Type B pancreatic cell (in vitro differentiated cells): Measurements from ENCODE around the gene KDM6A. TPM values are rescaled to one million over a fixed set of nuclear protein-coding genes. Genes with fewer than 3 reads are reported as not detected.

Experiments used
- DNase-seq: peaks from one replicate; pipeline ENCODE4 v3.0.0; 2021; ENCODE audit warnings: mixed read lengths; ENCODE audit not compliant: unreplicated experiment; ENCODE audit errors: extremely low spot score
- H3K27ac Mint-ChIP-seq: 2 replicates; pipeline ENCODE4 v1.8.0; 2021; ENCODE audit warnings: mild to moderate bottlenecking, mixed read lengths
- H3K27me3 Mint-ChIP-seq: 2 replicates; pipeline ENCODE4 v1.8.0; 2021; ENCODE audit warnings: mixed read lengths
- H3K36me3 Mint-ChIP-seq: 2 replicates; pipeline ENCODE4 v1.8.0; 2021; ENCODE audit warnings: mixed read lengths
- H3K4me1 Mint-ChIP-seq: one replicate; pipeline ENCODE4 v1.8.0; 2021; ENCODE audit warnings: mixed read lengths; ENCODE audit not compliant: unreplicated experiment
- H3K4me3 Mint-ChIP-seq: 2 replicates; pipeline ENCODE4 v1.8.0; 2021; ENCODE audit warnings: mild to moderate bottlenecking, mixed read lengths
- H3K9me3 Mint-ChIP-seq: 2 replicates; pipeline ENCODE4 v1.8.0; 2021; ENCODE audit warnings: mixed read lengths
- total RNA-seq: library from RNA; stranded (reverse); gene quantifications from 2 replicates; pipeline ENCODE4 v1.2.1, GENCODE V29; 2021; ENCODE audit warnings: low replicate concordance
- TF ChIP-seq, protein P1 (sequence below): fragments of 200-600 bp; sonication (generic); conservative IDR thresholded peaks from 2 replicates; pipeline ENCODE4 v1.5.0; 2021; ENCODE audit warnings: antibody characterized with exemption, mild to moderate bottlenecking

Gene KDM6A
- total RNA-seq, 1 donor from 2014 or later, result 38.1 TPM

DNA sequence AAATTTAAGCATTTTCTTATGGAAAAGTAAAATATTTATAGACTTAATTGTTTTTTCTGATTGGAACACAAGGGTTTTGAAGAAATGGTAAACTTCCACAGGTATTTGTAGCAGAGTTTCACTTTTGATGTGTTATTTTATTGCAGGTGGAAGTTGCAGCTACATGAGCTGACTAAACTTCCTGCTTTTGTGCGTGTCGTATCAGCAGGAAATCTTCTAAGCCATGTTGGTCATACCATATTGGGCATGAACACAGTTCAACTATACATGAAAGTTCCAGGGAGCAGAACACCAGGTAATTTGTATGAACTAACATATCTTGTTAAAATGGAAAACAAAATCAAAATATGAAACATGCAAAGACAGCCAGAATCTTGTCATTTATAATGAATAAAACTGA lies 210.3 kb downstream of the KDM6A start:
- Mint-ChIP-seq H3K27ac (no peak overlapping the region), H3K4me1 (no peaks in the 10 kb centered on the region), H3K4me3 (no peak overlapping the region), H3K27me3 (no peaks in the 10 kb centered on the region), H3K36me3 (peaks cover 11% of the 10 kb centered on the region), H3K9me3 (no peaks in the 10 kb centered on the region)
- TF ChIP-seq, protein P1, sequence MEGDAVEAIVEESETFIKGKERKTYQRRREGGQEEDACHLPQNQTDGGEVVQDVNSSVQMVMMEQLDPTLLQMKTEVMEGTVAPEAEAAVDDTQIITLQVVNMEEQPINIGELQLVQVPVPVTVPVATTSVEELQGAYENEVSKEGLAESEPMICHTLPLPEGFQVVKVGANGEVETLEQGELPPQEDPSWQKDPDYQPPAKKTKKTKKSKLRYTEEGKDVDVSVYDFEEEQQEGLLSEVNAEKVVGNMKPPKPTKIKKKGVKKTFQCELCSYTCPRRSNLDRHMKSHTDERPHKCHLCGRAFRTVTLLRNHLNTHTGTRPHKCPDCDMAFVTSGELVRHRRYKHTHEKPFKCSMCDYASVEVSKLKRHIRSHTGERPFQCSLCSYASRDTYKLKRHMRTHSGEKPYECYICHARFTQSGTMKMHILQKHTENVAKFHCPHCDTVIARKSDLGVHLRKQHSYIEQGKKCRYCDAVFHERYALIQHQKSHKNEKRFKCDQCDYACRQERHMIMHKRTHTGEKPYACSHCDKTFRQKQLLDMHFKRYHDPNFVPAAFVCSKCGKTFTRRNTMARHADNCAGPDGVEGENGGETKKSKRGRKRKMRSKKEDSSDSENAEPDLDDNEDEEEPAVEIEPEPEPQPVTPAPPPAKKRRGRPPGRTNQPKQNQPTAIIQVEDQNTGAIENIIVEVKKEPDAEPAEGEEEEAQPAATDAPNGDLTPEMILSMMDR, result no peak
- DNase-seq, result no peak

DNA sequence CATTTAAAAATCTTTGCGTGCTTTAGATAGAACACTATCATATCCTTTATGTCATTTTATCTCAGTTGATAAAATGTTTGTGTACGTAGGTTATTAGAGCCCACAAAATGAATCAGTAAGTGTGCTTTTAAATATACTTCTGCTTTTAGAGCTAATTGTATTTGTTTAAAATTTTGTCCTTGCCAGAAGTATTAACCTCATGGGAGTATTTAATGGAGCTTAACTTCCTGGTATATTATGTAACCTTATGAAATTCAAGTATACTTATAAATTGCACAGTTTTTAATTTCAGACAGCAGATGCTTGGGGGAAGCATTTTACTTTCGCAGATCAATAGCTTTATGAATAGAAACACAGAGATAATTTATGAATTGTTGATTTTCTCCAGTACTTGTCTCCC lies 237.5 kb downstream of the KDM6A start:
- Mint-ChIP-seq H3K27ac (no peak overlapping the region), H3K27me3 (no peaks in the 10 kb centered on the region), H3K9me3 (no peaks in the 10 kb centered on the region), H3K4me3 (no peak overlapping the region), H3K36me3 (peaks cover 10% of the 10 kb centered on the region), H3K4me1 (no peaks in the 10 kb centered on the region)
- TF ChIP-seq, protein P1, result no peak
- DNase-seq, result no peak

GRCh38 chrX:45126158-45126557 lies 253.2 kb downstream of the KDM6A start:
- H3K27me3 Mint-ChIP-seq, result no peaks in the 10 kb centered on the region
- no peaks in the 10 kb centered on the region for H3K4me1 Mint-ChIP-seq
- no peaks in the 10 kb centered on the region for H3K36me3 Mint-ChIP-seq
- TF ChIP-seq, protein P1, result no peak
- DNase-seq, result no peak
- H3K9me3 Mint-ChIP-seq, result peaks cover 1% of the 10 kb centered on the region
- H3K27ac Mint-ChIP-seq, result no peak overlapping the region
- no peak overlapping the region for H3K4me3 Mint-ChIP-seq

- Mint-ChIP-seq H3K36me3 (no peaks in the 10 kb centered on the region), H3K9me3 (peaks cover 4% of the 10 kb centered on the region)
- TF ChIP-seq, protein P1, result no peak
These were observed 256.0 kb downstream of the KDM6A start for GRCh38 chrX:45128896-45129454.

GRCh38 chrX:45133465-45133864 lies 260.5 kb downstream of the KDM6A start:
- TF ChIP-seq, protein P1, result no peak
- Mint-ChIP-seq H3K27ac (no peak overlapping the region), H3K4me3 (no peak overlapping the region), H3K27me3 (no peaks in the 10 kb centered on the region), H3K36me3 (no peaks in the 10 kb centered on the region), H3K4me1 (no peaks in the 10 kb centered on the region), H3K9me3 (peaks cover 4% of the 10 kb centered on the region)
- no peak for DNase-seq

More at GRCh38 chrX:45128896-45129454, 256.0 kb downstream of the KDM6A start:
- DNase-seq, result no peak
- Mint-ChIP-seq H3K27ac (no peak overlapping the region), H3K4me3 (no peak overlapping the region), H3K27me3 (no peaks in the 10 kb centered on the region), H3K4me1 (no peaks in the 10 kb centered on the region)

DNA sequence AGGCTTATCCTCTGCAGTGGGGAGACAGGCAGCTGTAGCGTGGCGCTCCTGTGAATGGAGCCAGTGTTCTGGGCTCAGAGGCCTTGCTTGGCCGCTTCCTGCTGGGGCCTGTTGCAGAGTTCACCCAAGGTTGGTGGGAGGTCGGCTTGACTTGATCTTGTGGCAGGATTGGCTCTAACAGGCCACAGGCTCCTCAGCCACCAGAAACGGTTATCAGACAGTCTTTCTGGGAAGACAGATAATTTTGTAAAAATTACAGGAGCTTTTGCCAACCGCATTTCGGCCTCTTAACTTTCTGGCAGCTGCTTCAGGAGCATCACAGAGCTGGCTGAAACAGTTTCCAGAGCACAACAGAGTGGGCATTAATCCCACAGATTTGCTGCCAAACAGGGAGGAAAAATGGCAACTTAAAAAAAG lies 261.3 kb downstream of the KDM6A start:
- H3K27ac Mint-ChIP-seq, result no peak overlapping the region
- H3K27me3 Mint-ChIP-seq, result no peaks in the 10 kb centered on the region
- TF ChIP-seq, protein P1, result no peak
- H3K4me3 Mint-ChIP-seq, result no peak overlapping the region
- DNase-seq, result no peak
- peaks cover 4% of the 10 kb centered on the region for H3K9me3 Mint-ChIP-seq
- no peaks in the 10 kb centered on the region for H3K4me1 Mint-ChIP-seq
- H3K36me3 Mint-ChIP-seq, result no peaks in the 10 kb centered on the region
